ENCODE measurements around the gene LRRC3C.
A peak's percentile ranks its signal among the peaks of the same experiment; 100 is the strongest.
"Not testable (repeated sequence)": the region's sequence is repeated elsewhere in the genome, so short reads cannot be mapped to it uniquely, and the experiment has no call there.

LRRC3C gene, protein sequence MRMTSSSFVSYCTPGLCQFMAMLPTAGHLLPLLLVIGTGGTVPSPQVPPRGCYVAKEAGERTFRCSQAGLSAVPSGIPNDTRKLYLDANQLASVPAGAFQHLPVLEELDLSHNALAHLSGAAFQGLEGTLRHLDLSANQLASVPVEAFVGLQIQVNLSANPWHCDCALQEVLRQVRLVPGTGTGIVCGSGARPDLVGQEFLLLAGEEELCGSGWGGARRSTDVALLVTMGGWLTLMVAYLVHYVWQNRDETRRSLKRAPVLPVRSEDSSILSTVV

DNA sequence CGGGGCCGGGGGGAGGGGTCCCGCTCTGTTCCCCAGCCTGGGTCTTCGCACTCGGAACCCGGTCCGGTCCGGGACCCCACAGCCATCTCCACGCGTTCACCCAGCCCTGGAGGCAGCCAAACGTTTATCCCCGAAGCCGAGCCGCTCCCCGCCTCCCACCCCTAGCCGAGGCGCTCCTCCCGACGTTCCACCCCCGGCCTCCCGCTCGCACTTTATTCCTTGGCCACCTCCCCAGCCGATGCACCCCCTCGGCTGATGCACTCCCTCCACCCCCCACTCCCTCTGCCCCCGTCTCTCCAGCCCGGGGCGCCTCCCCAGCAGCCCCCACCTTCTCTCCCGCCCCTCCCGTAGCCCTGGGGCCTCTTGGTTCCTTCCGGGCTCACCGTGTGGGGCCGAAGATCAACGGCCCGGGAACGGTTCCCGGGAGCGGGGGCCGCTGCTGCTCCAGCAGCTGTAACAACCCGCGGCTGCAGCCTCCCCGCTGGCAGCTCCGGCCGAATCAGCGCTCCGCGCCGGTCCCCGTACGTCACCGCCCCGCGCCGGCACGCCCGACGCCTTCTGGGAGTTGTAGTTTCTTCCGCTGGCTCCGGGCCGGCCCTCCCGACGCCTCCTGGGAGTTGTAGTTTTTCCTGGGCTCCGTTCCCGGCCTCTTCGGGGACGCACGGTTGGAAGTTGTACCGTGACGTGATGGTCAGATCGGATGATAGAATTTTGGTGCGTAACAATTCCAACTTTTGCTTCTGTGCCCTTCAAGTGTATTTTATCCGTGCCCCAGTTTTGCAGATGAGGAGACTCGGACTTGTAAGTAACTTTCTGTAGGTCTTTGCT, at the start of gene LRRC3C, which contains the start of gene ORMDL3:
Gene LRRC3C (plus strand): TSS at position 632 of the 828 bp plus-strand sequence. CDS start 13,792 bp downstream, outside the sequence.
Gene ORMDL3 (minus strand): TSS at position 501 of the 828 bp plus-strand sequence. CDS start 3,398 bp downstream, outside the sequence.
- DNase-seq (ENCODE audit: low spot score in 2 of 2) (peak; percentile 81 to 88), ATAC-seq (replicated peaks; ENCODE audit: extremely low read depth, poor library complexity, severe bottlenecking) (peak; percentile 79)
- no peaks in the 10 kb centered on the region for H3K27me3 Mint-ChIP-seq
- no peaks in the 10 kb centered on the region for H3K9me3 Mint-ChIP-seq
- H3K27ac Mint-ChIP-seq (ENCODE audit: low read depth): peak within 1 kb of the TSS; percentile 78
- H3K4me1 Mint-ChIP-seq: peaks cover 47% of the 10 kb centered on the region
- peak within 1 kb of the TSS; percentile 94 for H3K4me3 Mint-ChIP-seq
- H3K36me3 Mint-ChIP-seq (ENCODE audit: insufficient read depth): peaks cover 26% of the 10 kb centered on the region

DNA sequence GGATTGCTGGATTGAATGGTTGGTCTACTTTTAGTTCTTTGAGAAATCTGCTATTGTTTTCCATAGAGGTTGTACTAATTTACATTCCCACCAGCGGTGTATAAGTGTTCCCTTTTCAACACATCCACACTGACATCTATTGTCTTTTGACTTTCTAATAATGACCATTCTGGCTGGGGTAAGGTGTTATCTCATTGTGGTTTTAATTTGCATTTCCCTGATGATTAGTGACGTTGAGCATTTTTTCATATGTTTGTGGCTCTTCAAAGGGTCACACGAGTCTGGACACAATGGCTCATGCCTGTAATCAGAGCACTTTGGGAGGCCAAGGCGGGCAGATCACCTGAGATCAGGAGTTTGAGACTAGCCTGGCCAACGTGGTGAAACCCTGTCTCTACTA, 41.4 kb upstream of the LRRC3C start:
- not testable (repeated sequence) for H3K27ac Mint-ChIP-seq (ENCODE audit: low read depth); H3K36me3 Mint-ChIP-seq (ENCODE audit: insufficient read depth); H3K9me3 Mint-ChIP-seq; DNase-seq (ENCODE audit: low spot score in 2 of 2); H3K4me3 Mint-ChIP-seq; H3K27me3 Mint-ChIP-seq; H3K4me1 Mint-ChIP-seq; ATAC-seq (replicated peaks; ENCODE audit: extremely low read depth, poor library complexity, severe bottlenecking)

DNA sequence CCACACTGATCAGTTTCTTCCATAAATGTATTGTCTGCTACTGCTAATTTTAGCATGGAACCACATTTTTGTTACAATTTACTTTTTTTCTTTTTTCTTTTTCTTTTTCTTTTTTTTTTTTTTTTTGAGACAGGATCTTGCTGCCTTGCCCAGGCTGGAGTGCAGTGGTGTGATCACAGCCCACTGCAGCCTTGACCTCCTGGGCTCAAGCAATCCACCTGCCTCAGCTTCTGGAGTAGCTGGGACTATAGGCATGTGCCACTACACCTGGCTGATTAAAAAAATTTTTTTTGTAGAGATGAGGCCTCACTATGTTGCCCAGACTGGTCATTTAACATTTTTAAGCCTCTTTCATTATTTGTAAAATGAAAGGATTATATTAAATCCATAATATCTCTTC, 40.5 kb upstream of the LRRC3C start:
- no peaks in the 10 kb centered on the region for H3K4me1 Mint-ChIP-seq
- ATAC-seq (replicated peaks; ENCODE audit: extremely low read depth, poor library complexity, severe bottlenecking): no peak
- H3K4me3 Mint-ChIP-seq: no peak overlapping the region
- DNase-seq (ENCODE audit: low spot score in 2 of 2): no peak
- no peaks in the 10 kb centered on the region for H3K9me3 Mint-ChIP-seq
- H3K36me3 Mint-ChIP-seq (ENCODE audit: insufficient read depth): no peaks in the 10 kb centered on the region
- H3K27me3 Mint-ChIP-seq: no peaks in the 10 kb centered on the region
- H3K27ac Mint-ChIP-seq (ENCODE audit: low read depth): no peak overlapping the region

DNA sequence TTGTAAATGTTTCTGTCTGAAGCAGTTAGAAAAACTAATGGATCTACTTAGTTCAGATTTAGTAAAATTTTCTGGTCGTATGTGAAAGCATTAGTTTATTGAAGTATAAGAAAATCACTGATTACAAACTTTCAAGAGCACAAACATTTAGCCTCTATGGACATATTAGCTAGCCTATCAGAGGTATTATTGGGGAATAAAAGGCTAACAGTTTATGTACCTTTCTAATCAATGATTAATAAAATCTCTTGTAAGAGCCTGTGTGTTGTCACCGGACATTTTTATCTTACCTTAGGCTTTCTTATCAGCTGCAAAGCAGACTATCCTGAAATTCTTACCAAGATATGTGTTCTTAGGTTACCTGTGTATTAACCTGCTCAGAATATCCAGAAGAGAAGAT, 38.3 kb upstream of the LRRC3C start:
- H3K9me3 Mint-ChIP-seq: no peaks in the 10 kb centered on the region
- DNase-seq (ENCODE audit: low spot score in 2 of 2) (no peak), ATAC-seq (replicated peaks; ENCODE audit: extremely low read depth, poor library complexity, severe bottlenecking) (no peak)
- H3K36me3 Mint-ChIP-seq (ENCODE audit: insufficient read depth): no peaks in the 10 kb centered on the region
- no peak overlapping the region for H3K4me3 Mint-ChIP-seq
- H3K27ac Mint-ChIP-seq (ENCODE audit: low read depth): no peak overlapping the region
- H3K27me3 Mint-ChIP-seq: no peaks in the 10 kb centered on the region
- no peaks in the 10 kb centered on the region for H3K4me1 Mint-ChIP-seq

DNA sequence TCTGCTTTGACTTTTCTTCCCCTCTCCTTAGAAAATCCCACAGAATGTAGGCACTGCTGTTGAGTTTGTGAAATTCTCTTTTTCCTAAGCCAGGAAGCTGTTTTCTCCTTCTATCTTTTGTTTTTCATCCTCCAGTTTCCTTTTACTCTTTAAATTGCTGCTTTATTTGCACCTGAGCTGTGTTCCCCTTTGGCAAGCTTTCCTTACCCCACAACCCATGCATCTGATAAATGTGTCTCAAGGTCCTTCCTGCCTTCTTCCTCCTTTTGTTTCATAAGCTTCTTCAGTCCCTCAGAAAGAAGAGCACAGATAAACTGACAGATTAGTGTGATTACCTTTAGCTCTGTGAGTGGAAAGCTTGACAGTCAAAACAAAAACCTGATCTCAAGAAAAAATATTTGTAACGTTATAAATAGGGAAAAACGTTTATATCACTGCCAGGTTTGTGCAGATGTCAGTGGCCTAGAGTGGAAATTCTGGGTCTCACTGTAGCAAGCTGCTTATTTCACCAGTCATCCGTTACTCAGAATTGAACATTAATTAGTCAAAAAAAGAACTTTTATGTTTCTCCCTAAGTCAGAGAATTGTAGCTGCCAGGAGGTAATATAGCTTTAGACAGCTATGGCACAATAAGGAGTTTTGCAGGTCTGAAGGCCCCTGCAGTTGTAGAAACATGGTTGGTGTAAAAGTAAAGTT, 32.7 kb upstream of the LRRC3C start:
- ATAC-seq (replicated peaks; ENCODE audit: extremely low read depth, poor library complexity, severe bottlenecking): no peak
- Mint-ChIP-seq H3K4me3 (no peak overlapping the region), H3K27ac (ENCODE audit: low read depth) (no peak overlapping the region)

DNA sequence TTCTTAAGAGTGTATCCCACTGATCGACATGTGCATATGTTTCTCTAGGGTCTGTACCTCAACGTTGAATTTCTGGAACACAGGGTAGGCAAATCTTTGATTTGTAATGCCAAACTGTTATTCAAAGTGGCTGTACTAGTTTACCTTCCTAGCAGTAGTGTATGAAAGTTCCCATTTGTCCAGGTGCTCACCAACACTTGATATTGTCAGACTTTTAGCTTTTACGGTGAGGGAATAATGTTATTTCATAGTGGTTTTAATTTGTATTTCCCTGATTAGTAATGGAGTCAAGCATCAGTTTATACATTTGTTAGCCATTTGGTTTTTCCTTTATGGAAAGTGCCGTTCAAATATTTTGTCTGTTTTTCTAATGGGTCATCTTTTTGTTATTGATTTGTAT, 29.4 kb upstream of the LRRC3C start:
- Mint-ChIP-seq H3K9me3 (no peaks in the 10 kb centered on the region), H3K27ac (ENCODE audit: low read depth) (no peak overlapping the region), H3K4me1 (peaks cover 8% of the 10 kb centered on the region), H3K27me3 (no peaks in the 10 kb centered on the region), H3K36me3 (ENCODE audit: insufficient read depth) (peaks cover 4% of the 10 kb centered on the region), H3K4me3 (no peak overlapping the region)
- no peak for DNase-seq (ENCODE audit: low spot score in 2 of 2)
- ATAC-seq (replicated peaks; ENCODE audit: extremely low read depth, poor library complexity, severe bottlenecking): no peak

More for the DNA sequence above, 32.7 kb upstream of the LRRC3C start:
- H3K27me3 Mint-ChIP-seq: no peaks in the 10 kb centered on the region
- H3K4me1 Mint-ChIP-seq: peaks cover 6% of the 10 kb centered on the region
- H3K9me3 Mint-ChIP-seq: no peaks in the 10 kb centered on the region
- H3K36me3 Mint-ChIP-seq (ENCODE audit: insufficient read depth): no peaks in the 10 kb centered on the region
- DNase-seq (ENCODE audit: low spot score in 2 of 2): no peak

DNA sequence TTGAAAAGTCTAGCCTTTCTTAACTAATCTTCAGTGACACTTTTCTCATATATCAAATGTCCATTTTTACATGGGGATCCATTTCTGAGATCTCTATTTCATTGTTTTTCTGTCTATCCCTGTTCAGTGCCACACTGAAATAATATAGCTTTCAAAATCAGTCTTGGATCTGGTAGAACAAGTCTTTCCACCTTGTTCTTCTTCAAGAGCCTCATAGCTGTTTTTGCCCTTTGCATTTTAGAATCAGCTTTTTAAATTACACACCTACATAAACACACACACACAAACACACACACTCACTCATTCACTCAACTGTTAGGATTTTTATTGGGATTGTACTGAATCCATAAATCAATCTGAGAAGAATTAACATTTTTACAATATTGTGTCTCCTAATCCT, 28.3 kb upstream of the LRRC3C start:
- H3K4me1 Mint-ChIP-seq: peaks cover 17% of the 10 kb centered on the region
- DNase-seq (ENCODE audit: low spot score in 2 of 2) (no peak), ATAC-seq (replicated peaks; ENCODE audit: extremely low read depth, poor library complexity, severe bottlenecking) (no peak)
- no peaks in the 10 kb centered on the region for H3K9me3 Mint-ChIP-seq
- no peak overlapping the region for H3K4me3 Mint-ChIP-seq
- no peaks in the 10 kb centered on the region for H3K27me3 Mint-ChIP-seq
- peaks cover 6% of the 10 kb centered on the region for H3K36me3 Mint-ChIP-seq (ENCODE audit: insufficient read depth)
- no peak overlapping the region for H3K27ac Mint-ChIP-seq (ENCODE audit: low read depth)

DNA sequence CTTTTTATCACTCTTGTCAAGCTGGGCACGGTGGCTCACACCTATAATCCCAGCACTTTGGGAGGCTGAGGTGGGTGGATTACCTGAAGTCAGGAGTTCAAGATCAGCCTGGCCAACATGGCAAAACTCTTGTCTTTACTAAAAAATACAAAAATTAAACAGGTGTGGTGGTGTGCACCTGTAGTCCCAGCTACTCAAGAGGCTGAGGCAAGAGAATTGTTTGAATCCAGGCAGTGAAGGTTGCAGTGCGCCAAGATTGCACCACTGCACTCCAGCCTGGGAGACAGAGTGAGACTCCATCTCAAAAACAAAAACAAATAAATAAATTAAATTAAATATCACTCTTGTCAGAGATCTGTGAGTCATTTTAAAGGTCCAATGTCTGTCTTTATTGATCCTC, 25.5 kb upstream of the LRRC3C start:
- H3K4me1 Mint-ChIP-seq: peaks cover 28% of the 10 kb centered on the region
- not testable (repeated sequence) for DNase-seq (ENCODE audit: low spot score in 2 of 2); H3K27me3 Mint-ChIP-seq; H3K9me3 Mint-ChIP-seq; H3K4me3 Mint-ChIP-seq; ATAC-seq (replicated peaks; ENCODE audit: extremely low read depth, poor library complexity, severe bottlenecking); H3K27ac Mint-ChIP-seq (ENCODE audit: low read depth)
- H3K36me3 Mint-ChIP-seq (ENCODE audit: insufficient read depth): peaks cover 14% of the 10 kb centered on the region

DNA sequence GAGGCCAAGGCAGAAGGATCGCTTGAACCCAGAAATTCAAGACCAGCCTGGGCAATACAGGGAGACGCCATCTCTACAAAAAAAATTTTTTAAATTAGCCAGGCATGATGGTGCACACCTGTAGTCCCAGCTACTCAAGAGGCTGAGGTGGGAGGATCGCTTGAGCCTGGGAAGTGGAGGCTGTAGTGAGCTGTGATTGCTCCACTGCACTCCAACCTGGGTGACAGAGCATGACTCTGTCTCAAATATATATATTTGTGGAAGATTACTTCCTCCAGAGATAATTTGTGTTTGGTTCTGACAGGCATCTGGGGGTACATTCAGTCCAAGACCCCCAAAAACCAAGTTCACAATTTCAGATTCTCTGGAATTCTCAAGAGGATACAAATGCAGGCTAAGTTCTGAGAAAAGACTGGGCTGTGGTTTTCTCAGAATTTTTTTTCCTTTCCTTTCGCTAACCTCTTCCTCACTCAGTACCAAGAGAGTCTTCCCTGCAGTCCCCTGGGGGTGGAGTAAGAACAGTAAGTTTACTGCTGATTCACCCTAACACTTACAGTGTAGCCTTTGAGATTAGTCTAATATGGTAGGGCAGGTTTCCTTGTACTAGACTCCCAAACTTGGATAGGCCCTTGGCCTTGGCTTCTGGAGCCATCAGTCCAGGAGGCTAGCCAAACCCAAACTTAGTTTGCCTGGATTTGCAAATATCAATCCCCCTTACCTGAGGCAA, 24.2 kb upstream of the LRRC3C start:
- peaks cover 19% of the 10 kb centered on the region for H3K36me3 Mint-ChIP-seq (ENCODE audit: insufficient read depth)
- no peak overlapping the region for H3K4me3 Mint-ChIP-seq
- H3K4me1 Mint-ChIP-seq: peaks cover 28% of the 10 kb centered on the region
- H3K9me3 Mint-ChIP-seq: no peaks in the 10 kb centered on the region
- DNase-seq (ENCODE audit: low spot score in 2 of 2) (no peak), ATAC-seq (replicated peaks; ENCODE audit: extremely low read depth, poor library complexity, severe bottlenecking) (peak; percentile 73)
- H3K27me3 Mint-ChIP-seq: no peaks in the 10 kb centered on the region
- no peak overlapping the region for H3K27ac Mint-ChIP-seq (ENCODE audit: low read depth)

DNA sequence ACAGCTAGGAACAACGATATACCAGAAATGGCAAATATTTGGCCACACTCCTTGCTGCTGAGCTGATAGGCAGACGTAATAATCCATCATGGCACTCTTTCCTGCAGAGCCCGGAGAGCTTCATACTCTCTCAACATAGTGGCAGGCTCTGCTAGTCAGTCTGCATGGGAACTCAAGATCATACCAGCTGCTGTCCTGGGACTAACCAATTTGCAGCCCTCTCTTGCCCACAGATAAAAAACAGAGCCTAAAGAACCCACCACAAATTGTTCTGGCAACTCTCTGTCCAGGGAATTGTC, 22.6 kb upstream of the LRRC3C start:
- H3K27ac Mint-ChIP-seq (ENCODE audit: low read depth): peak overlapping the region; percentile 61
- no peaks in the 10 kb centered on the region for H3K27me3 Mint-ChIP-seq
- peaks cover 28% of the 10 kb centered on the region for H3K4me1 Mint-ChIP-seq

DNA sequence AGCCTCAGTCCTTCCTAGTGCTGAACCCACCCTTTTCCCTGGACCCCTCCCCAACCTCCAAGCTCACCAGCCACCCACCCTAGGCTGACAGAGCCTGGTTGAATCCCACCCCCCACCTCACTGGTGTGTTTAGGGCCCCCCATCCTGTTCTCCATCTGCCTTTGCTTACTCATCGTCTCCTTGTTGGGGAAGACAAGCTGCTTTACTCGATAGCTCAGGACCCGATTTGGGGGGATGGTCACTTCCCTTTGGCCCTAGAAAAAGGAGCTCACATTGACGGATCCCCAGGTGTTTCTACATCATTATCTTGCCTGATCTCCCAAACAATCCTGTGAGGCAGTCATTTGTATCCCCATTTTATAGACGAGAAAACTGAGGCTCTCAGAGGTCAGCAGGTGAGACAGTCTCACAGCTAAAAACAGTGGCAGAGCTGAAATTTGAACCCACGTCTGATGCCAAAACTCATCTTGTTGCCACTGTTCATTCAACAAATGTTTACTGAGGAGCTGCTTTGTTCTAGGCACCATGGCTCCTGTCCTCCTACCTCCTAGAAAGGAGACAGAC, 18.7 kb upstream of the LRRC3C start:
- Mint-ChIP-seq H3K27me3 (no peaks in the 10 kb centered on the region), H3K36me3 (ENCODE audit: insufficient read depth) (peaks cover 42% of the 10 kb centered on the region), H3K4me3 (no peak overlapping the region), H3K4me1 (peaks cover 19% of the 10 kb centered on the region), H3K9me3 (no peaks in the 10 kb centered on the region), H3K27ac (ENCODE audit: low read depth) (peak overlapping the region; percentile 22)
- DNase-seq (ENCODE audit: low spot score in 2 of 2) (no peak), ATAC-seq (replicated peaks; ENCODE audit: extremely low read depth, poor library complexity, severe bottlenecking) (no peak)

More for the DNA sequence above, 22.6 kb upstream of the LRRC3C start:
- no peak for ATAC-seq (replicated peaks; ENCODE audit: extremely low read depth, poor library complexity, severe bottlenecking)
- Mint-ChIP-seq H3K9me3 (no peaks in the 10 kb centered on the region), H3K36me3 (ENCODE audit: insufficient read depth) (peaks cover 22% of the 10 kb centered on the region), H3K4me3 (no peak overlapping the region)
- DNase-seq (ENCODE audit: low spot score in 2 of 2): no peak

DNA sequence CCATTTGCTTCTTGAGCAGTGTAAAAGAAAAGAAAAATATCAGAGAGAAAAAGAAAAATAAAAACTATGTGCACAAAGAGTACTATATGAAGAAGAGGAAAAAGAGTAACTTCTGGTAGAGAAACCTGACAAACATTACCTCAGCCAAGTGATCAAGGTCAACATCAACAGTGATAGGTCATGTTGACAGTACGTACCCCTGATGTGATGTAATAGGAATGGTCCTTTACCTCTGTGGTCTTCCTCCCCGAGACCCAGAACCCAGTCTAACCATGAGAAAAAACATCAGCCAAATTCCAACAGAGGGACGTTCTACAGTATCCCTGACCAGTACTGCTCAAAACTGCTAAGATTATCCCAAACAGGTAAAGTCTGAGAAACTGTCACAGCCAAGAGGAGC, 13.5 kb upstream of the LRRC3C start:
- Mint-ChIP-seq H3K27me3 (no peaks in the 10 kb centered on the region), H3K27ac (ENCODE audit: low read depth) (no peak overlapping the region), H3K4me3 (no peak overlapping the region), H3K9me3 (no peaks in the 10 kb centered on the region), H3K4me1 (peaks cover 21% of the 10 kb centered on the region), H3K36me3 (ENCODE audit: insufficient read depth) (peaks cover 48% of the 10 kb centered on the region)
- DNase-seq (ENCODE audit: low spot score in 2 of 2) (no peak), ATAC-seq (replicated peaks; ENCODE audit: extremely low read depth, poor library complexity, severe bottlenecking) (no peak)

Data from central memory CD8-positive, alpha-beta T cell (primary cell).